Measurements from ENCODE around the gene IQUB.

The IQUB gene

GRCh38 chr7:123472750-123473445, 61.5 kb downstream of the IQUB start:
- DNase-seq (ENCODE audit: low read depth) = no peak
- TF ChIP-seq CTCF (IDR thresholded peaks at IDR 0.05; ENCODE audit: low read depth, low read length, missing control alignments) = no peak
- H3K4me3 ChIP-seq (ENCODE audit: low read depth, low read length) = no peak overlapping the region
- in situ Hi-C loops (cut with HindIII; ENCODE audit: low sequenced_read_pairs) = no loop called here

- no peak overlapping the region for H3K4me3 ChIP-seq (ENCODE audit: low read depth, low read length)
- in situ Hi-C loops (cut with HindIII; ENCODE audit: low sequenced_read_pairs) = no loop called here
- no peak for TF ChIP-seq CTCF (IDR thresholded peaks at IDR 0.05; ENCODE audit: low read depth, low read length, missing control alignments)
- DNase-seq (ENCODE audit: low read depth) = no peak
These were observed 62.1 kb downstream of the IQUB start for GRCh38 chr7:123472327-123472726.

GRCh38 chr7:123468303-123468702, 66.1 kb downstream of the IQUB start:
- no peak overlapping the region for H3K4me3 ChIP-seq (ENCODE audit: low read depth, low read length)
- DNase-seq (ENCODE audit: low read depth) = no peak
- in situ Hi-C loops (cut with HindIII; ENCODE audit: low sequenced_read_pairs) = no loop called here
- TF ChIP-seq CTCF (IDR thresholded peaks at IDR 0.05; ENCODE audit: low read depth, low read length, missing control alignments) = no peak

- DNase-seq (ENCODE audit: low read depth) = no peak
- no peak for TF ChIP-seq CTCF (IDR thresholded peaks at IDR 0.05; ENCODE audit: low read depth, low read length, missing control alignments)
- in situ Hi-C loops (cut with HindIII; ENCODE audit: low sequenced_read_pairs) = no loop called here
- no peak overlapping the region for H3K4me3 ChIP-seq (ENCODE audit: low read depth, low read length)
These were observed 70.5 kb downstream of the IQUB start for GRCh38 chr7:123463890-123464289.

- no peak overlapping the region for H3K4me3 ChIP-seq (ENCODE audit: low read depth, low read length)
- DNase-seq (ENCODE audit: low read depth) = peak; percentile 89
- no peak for TF ChIP-seq CTCF (IDR thresholded peaks at IDR 0.05; ENCODE audit: low read depth, low read length, missing control alignments)
- in situ Hi-C loops (cut with HindIII; ENCODE audit: low sequenced_read_pairs) = no loop called here
These were observed 73.8 kb downstream of the IQUB start for GRCh38 chr7:123460616-123461015.

- in situ Hi-C loops (cut with HindIII; ENCODE audit: low sequenced_read_pairs) = loop anchor here (5.0 kb wide), 1 partner anchor 44 kb away; no protein-coding TSS in a partner anchor
- TF ChIP-seq CTCF (IDR thresholded peaks at IDR 0.05; ENCODE audit: low read depth, low read length, missing control alignments) = no peak
- no peak for DNase-seq (ENCODE audit: low read depth)
- H3K4me3 ChIP-seq (ENCODE audit: low read depth, low read length) = no peak overlapping the region
These were observed 78.4 kb downstream of the IQUB start for GRCh38 chr7:123455965-123456470.

All from astrocyte of the cerebellum (primary cell).